MM.1S (cell line): ENCODE measurements around the gene PPP1R18.

Source experiments
- DNase-seq: peaks from one replicate; pipeline ENCODE4 v3.0.0-alpha.2; 2015
- H2AFZ ChIP-seq: fragments of 300-600 bp; sonication (generic); 2 replicates; pipeline ENCODE4 v1.6.0; 2016; ENCODE audit warnings: antibody characterized with exemption, low read length
- H3F3A ChIP-seq: fragments of 300-600 bp; sonication (generic); 2 replicates; pipeline ENCODE4 v1.6.1; 2016; ENCODE audit warnings: mild to moderate bottlenecking, antibody characterized with exemption, low read length, moderate library complexity, mixed read lengths; ENCODE audit not compliant: insufficient read depth
- H3K27ac ChIP-seq: fragments of 300-600 bp; sonication (generic); 2 replicates; pipeline ENCODE4 v1.5.1; 2016; ENCODE audit warnings: mild to moderate bottlenecking, low read length
- H3K27me3 ChIP-seq: fragments of 300-600 bp; sonication (generic); replicated peaks from 2 replicates; pipeline ENCODE4 v1.6.0; 2016; ENCODE audit warnings: low read length; ENCODE audit not compliant: insufficient read depth
- H3K36me3 ChIP-seq: fragments of 300-600 bp; sonication (generic); replicated peaks from 2 replicates; pipeline ENCODE4 v1.6.1; 2016; ENCODE audit warnings: mild to moderate bottlenecking, low read length, mixed read lengths; ENCODE audit not compliant: insufficient read depth
- H3K4me1 ChIP-seq: fragments of 300-600 bp; sonication (generic); 2 replicates; pipeline ENCODE4 v1.6.1; 2016; ENCODE audit warnings: low read length, mixed read lengths
- H3K4me2 ChIP-seq: fragments of 300-600 bp; sonication (generic); 2 replicates; pipeline ENCODE4 v1.6.0; 2016; ENCODE audit warnings: low read depth, low read length
- H3K4me3 ChIP-seq: fragments of 300-600 bp; sonication (generic); 2 replicates; pipeline ENCODE4 v1.5.1; 2016; ENCODE audit warnings: low read length, mixed read lengths
- H3K79me2 ChIP-seq: fragments of 300-600 bp; sonication (generic); 2 replicates; pipeline ENCODE4 v1.6.1; 2016; ENCODE audit warnings: mixed run types, low read length, mixed read lengths
- H3K9ac ChIP-seq: fragments of 300-600 bp; sonication (generic); 2 replicates; pipeline ENCODE4 v1.6.1; 2016; ENCODE audit warnings: low read length, mixed read lengths
- H3K9me2 ChIP-seq: fragments of 300-600 bp; sonication (generic); replicated peaks from 2 replicates; pipeline ENCODE4 v1.6.1; 2016; ENCODE audit warnings: mild to moderate bottlenecking, low read length, mixed read lengths; ENCODE audit not compliant: insufficient read depth
- H3K9me3 ChIP-seq: fragments of 300-600 bp; sonication (generic); replicated peaks from 2 replicates; pipeline ENCODE4 v1.6.1; 2016; ENCODE audit warnings: mild to moderate bottlenecking, low read length, mixed read lengths; ENCODE audit not compliant: insufficient read depth
- H4K20me1 ChIP-seq: fragments of 300-600 bp; sonication (generic); 2 replicates; pipeline ENCODE4 v1.6.1; 2016; ENCODE audit warnings: mild to moderate bottlenecking, low read length, moderate library complexity, mixed read lengths; ENCODE audit not compliant: insufficient read depth
- CTCF ChIP-seq: fragments of 300-600 bp; sonication (generic); IDR thresholded peaks from 2 replicates; pipeline ENCODE4 v1.5.1; 2016; ENCODE audit warnings: antibody characterized with exemption, low read length, mixed read lengths
- EZH2 ChIP-seq: fragments of 300-600 bp; sonication (generic); optimal IDR thresholded peaks from 2 replicates; pipeline ENCODE3; 2017; ENCODE audit warnings: low read depth, mild to moderate bottlenecking, antibody characterized with exemption, low read length, mixed read lengths
- EZH2phosphoT487 ChIP-seq: fragments of 300-600 bp; sonication (generic); IDR thresholded peaks from 2 replicates; pipeline ENCODE4 v1.6.1; 2018; ENCODE audit warnings: antibody characterized with exemption, low read length

Gene PPP1R18

DNA sequence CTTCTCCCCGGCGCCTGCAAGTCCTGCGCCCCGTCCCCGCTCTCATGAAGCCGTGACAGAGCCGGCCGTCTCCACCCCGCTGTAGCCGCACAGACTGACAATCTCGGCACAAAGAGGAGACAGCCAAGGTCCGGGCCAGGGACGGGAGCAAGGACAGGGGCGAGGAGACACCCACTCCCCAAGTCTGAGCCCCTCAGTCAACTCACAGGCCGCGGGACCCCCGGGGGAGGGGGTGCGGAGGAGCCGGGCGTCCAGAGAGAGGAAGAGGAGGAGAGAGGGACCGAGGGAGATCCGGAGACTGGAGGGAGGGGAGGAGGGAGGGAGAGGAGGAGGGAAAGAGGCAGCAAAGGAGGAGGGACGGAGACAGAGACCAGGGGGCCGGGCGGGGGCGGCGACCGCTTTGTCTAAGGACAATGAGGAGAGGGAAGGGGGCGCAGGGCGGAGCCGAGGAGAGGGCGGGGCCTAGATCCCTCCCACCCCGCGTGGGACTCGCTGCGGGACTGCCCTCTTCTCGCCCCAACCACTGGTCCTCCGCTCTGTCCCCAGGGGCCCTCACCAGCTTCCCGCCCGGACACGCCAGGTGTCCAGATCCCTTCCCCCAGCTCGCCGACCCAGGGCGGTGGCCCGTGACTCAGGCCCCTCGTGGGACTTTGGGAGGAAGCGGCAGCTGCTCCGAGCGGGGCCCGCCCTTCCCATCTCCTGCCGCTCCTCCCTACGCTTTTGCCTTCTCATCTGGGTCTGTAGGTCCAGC is 638 bp upstream of the PPP1R18 start:
- H3K4me1 ChIP-seq: peaks cover 27% of the 10 kb centered on the region
- peak overlapping the region; percentile 69; the same call in 1 of the 2 replicates for H3K27ac ChIP-seq
- peak overlapping the region; percentile 90; the same call in 1 of the 2 replicates for H3K4me2 ChIP-seq
- no peaks in the 10 kb centered on the region for H3K27me3 ChIP-seq
- H2AFZ ChIP-seq: peak overlapping the region; percentile 60
- no peaks in the 10 kb centered on the region for H3K36me3 ChIP-seq
- peak; percentile 61 for DNase-seq
- no peaks in the 10 kb centered on the region for H3K9me2 ChIP-seq
- H3K9ac ChIP-seq: peak overlapping the region; percentile 56
- no peaks in the 10 kb centered on the region for H3K9me3 ChIP-seq
- peaks cover 49% of the 10 kb centered on the region for H3F3A ChIP-seq
- H4K20me1 ChIP-seq: no peaks in the 10 kb centered on the region
- H3K79me2 ChIP-seq: peaks cover 54% of the 10 kb centered on the region
- H3K4me3 ChIP-seq: peak overlapping the region; percentile 87
- TF ChIP-seq EZH2phosphoT487 (no peak), EZH2 (no peak)

- Histone ChIP-seq H3K27me3 (no peaks in the 10 kb centered on the region), H3K4me3 (peak overlapping the region; percentile 87), H3K79me2 (peaks cover 71% of the 10 kb centered on the region), H4K20me1 (no peaks in the 10 kb centered on the region), H3K9ac (peak overlapping the region; percentile 56; the same call in 1 of the 2 replicates), H3K4me1 (peaks cover 29% of the 10 kb centered on the region), H3K9me3 (no peaks in the 10 kb centered on the region), H3K4me2 (peak overlapping the region; percentile 91), H3K9me2 (no peaks in the 10 kb centered on the region), H3K27ac (peak overlapping the region; percentile 69; the same call in 1 of the 2 replicates), H3F3A (peaks cover 52% of the 10 kb centered on the region), H3K36me3 (no peaks in the 10 kb centered on the region), H2AFZ (0 out of 2 replicates have a peak overlapping the region, but pooled peaks have one; percentile 46)
- DNase-seq: peak; percentile 37
- TF ChIP-seq EZH2phosphoT487: no peak
- TF ChIP-seq CTCF: peak; percentile 29
Observed at GRCh38 chr6:30685157-30686008, 1.1 kb downstream of the PPP1R18 start.

- Histone ChIP-seq H2AFZ (no peak overlapping the region), H3K4me3 (peak overlapping the region; percentile 87), H3K27me3 (no peaks in the 10 kb centered on the region), H3F3A (peaks cover 53% of the 10 kb centered on the region), H3K27ac (peak overlapping the region; percentile 80; the same call in 1 of the 2 replicates), H3K4me2 (peak overlapping the region; percentile 91), H3K79me2 (peaks cover 72% of the 10 kb centered on the region), H4K20me1 (no peaks in the 10 kb centered on the region), H3K9ac (peak overlapping the region; percentile 56; the same call in 1 of the 2 replicates), H3K36me3 (no peaks in the 10 kb centered on the region), H3K4me1 (peaks cover 30% of the 10 kb centered on the region), H3K9me2 (no peaks in the 10 kb centered on the region), H3K9me3 (no peaks in the 10 kb centered on the region)
- TF ChIP-seq EZH2 (no peak), CTCF (no peak), EZH2phosphoT487 (no peak)
- DNase-seq: peak; percentile 40
Observed at GRCh38 chr6:30684386-30685156, 1.9 kb downstream of the PPP1R18 start.
